HG02610 (cell line): ENCODE data around the gene MED13L.
"Not testable (repeated sequence)": the region's sequence is repeated elsewhere in the genome, so short reads cannot be mapped to it uniquely, and the experiment has no call there.

Experiments
- ATAC-seq: cut with Tn5 transposase; IDR thresholded peaks from one replicate; pipeline ENCODE4 v1.9.1; 2021; ENCODE audit warnings: mild to moderate bottlenecking, moderate library complexity; ENCODE audit not compliant: unreplicated experiment

Gene MED13L

DNA sequence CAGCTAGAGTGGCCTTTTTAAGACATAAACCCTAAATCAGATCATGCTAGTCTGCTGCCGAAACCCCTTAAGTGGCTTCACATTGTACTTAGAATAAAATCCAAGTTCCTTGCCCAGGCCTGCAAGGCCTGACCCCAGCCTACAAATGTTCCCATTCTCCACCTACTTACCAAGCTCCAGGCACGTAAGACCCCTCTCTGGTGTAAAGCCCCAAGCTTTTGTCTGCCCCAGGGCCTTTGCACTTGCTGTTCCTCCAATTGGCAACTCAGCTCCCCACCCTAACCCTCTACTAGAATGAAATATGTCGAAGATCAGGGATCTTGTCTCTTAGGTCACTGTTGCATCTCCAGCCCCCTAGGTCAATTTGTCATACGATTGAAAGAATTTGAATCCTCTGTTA lies 27.1 kb upstream of the MED13L start:
- no peak for ATAC-seq

DNA sequence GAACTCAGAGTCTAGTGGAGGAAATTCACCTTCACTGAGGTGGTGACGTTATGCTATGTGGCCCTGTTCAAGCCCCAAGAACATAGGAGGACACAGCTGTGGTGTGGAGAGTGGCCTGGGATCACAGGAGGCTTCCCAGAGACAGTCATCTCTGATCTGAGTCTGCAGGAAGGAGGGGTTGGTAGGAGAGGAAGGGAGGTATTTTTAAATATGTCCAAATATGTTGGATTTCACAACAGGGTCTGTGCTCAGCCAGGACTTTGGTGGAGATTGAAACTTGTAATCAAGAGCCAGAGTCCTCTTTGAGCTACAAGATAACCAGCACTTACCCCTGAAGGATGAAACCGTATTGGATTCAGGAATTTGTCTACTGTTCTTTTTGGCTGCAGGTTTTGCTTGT lies 26.4 kb upstream of the MED13L start:
- no peak for ATAC-seq

DNA sequence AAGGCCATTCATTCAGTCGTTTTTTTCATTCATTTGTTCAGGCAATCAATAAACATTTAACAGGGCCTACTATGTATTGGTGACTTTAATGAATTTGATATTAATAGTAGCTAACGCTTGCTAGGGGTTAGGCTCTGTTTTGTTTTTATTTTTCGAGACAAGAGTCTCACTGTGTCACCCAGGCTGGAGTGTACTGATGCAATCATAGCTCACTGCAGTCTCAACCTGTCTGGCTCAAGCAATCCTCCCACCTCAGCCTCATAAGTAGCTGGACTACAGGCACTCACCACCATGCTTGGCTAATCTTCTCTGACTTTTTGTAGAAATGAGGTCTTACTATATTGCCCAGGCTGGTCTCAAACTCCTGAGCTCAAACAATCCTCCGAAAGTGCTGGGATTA lies 25.6 kb upstream of the MED13L start:
- ATAC-seq, result no peak

DNA sequence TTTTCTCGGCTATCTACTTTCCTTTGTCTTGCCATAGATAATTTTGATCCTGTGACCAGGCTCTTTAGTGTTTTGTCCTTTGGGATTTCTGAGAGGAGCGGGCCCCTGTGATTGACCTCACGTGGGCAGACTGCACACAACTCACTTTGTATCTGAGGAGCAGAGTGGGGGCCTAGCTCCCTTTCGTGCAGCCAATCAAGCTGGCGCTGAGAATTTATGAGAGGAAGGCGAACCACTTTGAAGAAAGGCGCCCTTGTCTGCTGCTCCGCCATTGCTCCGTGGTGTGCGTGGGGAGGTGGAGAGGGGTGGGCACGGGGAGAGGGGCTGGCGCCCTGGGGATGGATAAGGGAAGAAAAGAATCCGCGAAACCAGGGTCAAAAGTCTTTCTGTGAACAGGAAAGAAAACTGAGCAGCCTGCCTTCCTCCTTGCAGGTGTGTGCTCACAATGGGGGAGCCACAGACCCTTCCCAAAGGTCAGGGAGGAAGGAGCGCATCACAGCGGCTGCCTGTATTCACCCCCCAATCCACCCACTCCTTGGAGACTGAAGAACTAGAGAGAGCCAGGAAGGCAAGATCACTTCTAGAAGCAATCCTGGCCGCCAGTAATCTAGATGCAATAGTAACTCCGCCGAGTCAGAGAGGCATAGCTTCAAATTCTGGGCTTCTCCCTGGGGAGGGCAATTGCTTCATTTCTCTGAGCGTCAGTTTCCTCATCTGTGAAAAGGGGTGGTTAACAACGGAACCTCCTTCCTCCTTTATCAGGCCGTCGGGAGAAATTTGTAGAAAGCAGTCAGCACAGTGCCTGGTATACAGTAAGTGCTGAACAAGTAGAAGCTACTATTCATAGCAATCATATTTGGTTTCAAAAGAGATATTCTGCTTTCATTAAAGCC lies 24.9 kb upstream of the MED13L start:
- no peak for ATAC-seq

DNA sequence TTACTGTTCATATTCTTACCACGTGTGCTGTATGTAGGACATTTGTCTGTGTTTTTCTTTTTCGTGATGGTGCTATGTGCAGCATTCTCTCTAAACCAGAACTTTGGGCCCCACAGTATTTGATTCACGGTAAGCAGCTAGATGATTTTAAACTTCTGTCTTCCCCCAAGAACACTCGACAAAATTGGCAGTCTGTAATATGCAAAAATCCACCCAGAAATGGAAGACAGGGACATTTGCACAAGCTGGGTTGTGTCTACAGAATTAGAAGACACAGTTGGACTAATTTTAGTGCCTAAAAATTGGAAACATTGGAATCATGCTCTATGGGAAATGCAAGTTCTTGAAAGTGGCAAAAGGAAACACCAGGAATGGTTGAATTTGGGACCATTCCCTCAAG lies 24.1 kb upstream of the MED13L start:
- ATAC-seq, result no peak

DNA sequence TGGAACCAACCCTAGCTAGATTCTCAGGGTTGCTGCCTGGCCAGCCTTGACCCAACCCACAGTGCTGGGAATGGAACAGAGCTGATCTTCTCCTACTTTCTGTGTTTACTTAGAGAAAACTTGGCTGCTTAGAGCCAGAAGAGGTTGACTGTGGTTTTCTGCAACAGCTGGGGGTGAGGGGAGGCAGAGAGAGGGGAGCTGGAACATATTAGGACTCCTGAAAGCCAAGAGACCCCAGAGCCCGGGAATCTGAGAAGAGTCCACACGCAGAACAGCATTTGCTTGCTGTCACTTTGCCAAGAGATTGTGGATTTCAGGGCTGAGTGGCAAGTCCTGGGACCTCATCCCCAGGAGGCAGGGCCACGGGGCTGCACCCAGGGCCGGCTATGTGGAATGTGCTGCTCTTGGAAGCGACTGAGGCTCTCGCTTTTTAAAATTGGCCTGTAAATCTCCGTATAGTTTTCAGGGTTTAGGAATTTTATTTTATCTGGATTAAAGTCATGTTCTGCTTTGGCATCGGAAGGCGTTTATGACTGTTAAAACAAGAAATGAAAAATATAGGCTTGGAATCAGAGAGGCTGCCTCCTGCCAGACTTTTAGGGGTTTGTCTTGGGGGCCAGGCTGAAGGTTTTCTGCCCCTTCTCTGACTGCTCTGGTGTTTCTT lies 22.3 kb upstream of the MED13L start:
- ATAC-seq, result no peak

DNA sequence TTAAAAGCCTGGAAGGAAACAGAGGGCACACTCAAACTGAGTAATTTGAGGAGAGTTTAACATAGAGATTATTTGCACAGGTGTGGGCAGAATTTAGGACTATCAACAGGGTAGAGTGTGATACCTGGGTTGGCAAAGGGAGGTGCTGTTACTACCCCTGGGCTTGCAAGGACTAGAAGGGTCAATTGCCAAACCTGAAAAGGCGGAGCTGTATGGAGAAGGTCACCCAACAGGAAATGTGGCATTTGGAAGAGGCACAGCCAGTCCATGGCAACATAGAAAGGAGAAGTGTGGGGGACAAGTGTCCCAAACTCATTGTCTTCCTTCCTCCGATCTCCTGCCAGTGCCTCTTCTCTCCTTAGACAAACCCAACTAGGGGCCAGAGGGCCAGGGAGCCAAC lies 21.6 kb upstream of the MED13L start:
- no peak for ATAC-seq

DNA sequence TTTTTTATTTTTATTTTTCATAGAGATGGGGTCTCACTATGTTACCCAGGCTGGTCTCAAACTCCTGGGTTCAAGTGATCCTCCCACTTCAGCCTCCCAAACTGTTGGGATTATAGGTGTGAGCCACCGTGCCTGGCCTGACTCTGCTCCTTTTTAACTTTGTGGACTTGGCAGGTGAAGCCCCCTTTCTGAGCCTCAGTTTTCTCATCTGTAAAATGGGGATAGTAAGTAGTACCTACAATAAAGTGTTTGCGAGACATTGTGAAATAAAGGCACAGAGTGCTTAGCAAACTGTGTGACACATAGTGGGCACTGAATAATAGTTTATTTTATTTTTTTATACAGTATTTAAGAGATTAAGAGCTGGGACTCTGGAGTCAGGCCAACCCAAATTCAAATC lies 21.1 kb upstream of the MED13L start:
- no peak for ATAC-seq

DNA sequence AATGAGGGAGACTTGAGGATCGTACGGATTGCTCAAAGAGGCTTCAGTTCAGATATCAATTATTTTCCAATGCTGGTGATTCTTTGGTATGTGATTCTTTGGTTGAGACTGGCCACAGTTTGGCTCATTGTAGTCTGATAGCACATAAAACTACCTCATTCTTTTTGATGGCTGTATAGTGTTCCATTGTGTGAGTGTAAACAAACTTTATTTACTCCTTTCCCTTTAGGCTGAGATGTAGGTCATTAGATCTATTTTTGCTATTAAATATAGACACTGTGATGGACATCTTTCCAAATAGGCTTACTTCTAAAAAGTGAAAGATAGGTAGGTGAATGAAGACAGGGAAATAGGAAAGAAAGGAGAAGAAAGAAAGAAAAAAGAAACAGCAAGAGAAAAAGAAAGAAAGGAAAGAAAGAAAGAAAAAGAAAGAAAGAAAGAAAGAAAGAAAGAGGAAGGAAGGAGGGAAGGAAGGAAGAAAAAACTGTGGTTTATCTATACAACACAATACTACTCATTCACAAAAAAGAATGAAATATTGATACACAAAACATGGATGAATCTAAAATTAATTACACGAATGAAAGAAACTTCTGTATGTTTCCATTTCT lies 19.8 kb upstream of the MED13L start:
- no peak for ATAC-seq

DNA sequence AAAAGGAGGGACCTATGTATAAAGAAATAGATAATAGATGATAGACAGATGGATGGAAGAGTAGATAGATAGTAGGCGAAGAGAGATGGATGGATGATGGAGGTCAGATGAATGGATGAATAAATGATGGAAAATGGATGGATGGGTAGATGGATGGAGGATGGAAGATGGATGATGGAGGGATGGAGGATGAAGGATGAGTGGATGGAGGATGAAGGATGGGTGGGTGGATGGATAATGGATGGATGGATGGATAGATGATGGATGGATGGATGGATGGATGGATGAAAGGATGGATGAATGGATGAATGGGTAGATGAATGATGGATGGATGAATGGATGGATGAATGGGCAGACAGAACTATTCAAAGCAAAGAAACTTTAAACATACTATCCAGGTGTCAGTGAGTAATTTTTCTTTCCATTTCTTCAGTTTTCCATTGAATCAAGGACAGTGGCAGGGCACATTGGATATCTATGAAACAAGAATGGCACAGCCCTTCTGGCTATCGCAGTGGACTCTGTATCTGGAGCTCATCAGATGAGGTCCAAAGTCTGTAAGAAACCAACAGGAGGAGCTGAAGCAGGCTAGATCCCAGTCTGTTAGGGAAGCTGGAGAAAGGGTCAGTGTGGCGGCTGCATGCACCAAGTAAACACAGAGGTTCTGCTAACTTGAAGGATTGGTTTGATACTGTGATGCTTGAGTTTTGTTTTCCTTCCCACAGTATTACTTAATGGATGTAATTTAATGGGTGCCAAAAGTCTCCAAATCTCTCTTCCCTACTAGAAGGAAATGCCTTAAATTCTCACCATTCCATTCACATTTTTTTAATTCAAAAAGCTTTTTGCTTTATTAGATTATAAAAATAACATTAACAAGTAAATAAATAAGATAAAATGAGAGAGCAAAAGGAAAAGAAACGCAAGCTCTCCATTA lies 18.1 kb upstream of the MED13L start:
- no peak for ATAC-seq

DNA sequence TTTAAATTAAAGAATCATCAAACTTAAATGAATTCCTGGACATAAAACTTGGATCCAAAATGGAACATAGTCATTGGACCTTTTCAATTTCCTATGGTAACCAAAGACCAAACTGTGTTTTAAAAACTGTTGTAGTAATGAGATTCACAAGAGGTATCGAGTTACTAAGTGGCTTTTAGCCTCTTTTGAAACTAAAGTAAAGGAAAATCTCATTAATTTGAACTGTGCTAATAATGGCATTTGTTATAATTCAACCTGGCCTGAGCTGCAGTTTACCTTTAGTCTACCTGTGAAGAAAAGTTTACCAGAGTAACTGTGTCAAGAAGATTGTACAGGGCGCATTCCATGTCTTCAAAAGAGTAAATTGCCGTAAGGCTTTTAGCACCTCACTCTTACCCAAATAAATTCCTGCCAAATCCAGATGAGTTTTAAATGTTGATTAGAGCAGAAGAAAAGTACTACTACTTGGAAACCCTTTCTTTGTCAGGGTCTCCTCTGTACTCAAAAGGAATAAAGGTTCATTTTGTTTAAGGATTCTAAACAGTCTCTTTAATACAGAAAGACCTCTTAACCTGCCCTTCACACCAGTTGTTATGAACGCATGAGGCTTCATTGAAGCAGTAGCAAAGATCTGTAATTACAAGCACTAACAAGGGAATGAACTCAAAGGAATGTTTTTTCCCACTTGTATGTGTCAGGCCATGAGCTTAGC lies 17.1 kb upstream of the MED13L start:
- ATAC-seq, result no peak

DNA sequence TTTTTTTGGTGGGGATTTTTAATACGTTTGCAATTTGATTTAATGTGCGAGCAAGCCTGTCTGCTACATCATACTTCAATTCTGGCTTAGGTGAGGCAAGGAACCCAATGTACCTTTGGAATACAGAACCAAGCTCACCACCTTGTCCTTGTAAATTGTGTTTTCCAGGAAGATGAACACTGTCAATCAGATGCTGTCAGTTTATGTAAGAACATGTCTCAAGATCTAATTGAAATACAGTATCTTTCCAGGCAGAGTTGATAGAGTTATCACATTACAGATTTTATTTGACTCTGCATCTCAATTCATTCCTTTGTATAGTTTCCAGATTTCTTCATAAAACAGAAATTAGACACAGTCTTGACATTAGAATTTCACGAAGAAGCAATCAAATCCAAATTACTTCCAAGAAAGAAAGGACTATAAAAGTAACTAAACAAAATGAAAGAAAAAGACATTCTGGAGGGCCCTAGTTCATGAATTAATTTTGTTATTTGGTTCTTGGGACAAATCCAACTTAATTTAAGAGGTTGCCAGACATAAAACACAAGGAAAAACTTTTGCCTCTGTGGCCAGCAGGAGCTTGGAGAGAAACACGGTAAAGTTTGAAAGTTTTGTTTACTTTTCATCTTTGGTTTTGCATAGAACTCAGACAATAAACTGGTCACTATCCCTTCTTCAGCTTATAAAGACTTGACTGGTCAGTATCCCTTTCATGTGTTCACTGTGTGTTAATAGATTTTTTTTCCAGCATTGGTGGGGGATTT lies 16.4 kb upstream of the MED13L start:
- ATAC-seq, result no peak

DNA sequence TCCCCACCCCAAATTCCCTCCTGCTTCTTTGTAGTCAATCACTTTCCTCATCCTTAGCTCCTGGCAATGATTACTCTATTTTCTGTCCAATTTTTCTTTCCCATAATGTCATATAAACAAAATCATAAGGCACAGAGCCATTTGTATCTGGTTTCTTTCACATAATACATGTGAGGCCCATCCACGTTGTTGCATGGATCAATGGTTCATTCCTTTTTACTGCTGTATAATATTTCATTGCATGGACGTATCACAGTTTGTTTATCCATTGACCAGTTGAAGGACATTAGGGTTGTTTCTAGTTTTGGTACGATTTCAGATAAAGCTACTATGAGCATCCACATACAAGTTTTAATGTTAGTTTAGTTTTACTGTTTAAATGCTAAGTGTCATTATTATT lies 13.7 kb upstream of the MED13L start:
- ATAC-seq, result no peak

DNA sequence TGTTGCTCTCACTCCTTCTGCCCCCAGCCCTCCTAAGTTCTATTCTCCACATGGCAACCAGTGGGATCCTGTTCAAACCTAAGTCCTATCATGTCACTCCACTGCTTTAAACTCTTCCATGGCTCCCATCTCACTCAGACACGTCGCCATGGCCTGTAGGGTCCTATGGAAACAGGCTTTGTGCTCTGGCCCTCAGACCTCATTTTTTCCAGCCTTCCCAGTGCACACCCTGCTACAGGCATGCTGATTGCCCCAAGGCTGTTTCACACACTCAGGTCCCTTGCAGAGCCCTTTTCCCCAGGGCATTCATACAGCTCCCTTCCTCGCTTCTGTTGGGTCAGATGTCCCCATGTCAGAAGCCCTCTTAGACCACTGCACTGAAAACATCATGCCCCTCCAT lies 11.2 kb upstream of the MED13L start:
- ATAC-seq, result no peak

DNA sequence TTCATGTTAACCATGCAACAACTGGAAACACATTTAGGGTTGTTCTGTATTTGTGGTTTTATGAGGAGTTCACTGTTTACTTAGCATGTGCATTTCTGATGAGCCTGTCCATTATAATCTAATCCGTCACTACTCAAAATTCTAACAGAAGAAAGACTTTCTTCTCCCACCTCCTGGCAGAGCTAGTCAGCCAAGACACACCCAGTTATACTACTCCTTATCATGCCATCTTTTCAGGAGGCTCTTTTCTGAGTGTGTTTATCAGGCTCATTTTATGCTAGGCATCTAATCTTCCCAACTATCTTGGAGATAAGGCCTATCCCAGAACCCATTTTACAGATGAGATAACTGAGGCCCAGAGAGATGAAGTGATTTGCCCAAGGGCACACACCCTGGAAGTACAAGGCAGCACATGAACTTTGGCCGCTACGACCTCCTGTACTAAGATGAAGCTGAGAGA lies 10.4 kb upstream of the MED13L start:
- ATAC-seq, result no peak

DNA sequence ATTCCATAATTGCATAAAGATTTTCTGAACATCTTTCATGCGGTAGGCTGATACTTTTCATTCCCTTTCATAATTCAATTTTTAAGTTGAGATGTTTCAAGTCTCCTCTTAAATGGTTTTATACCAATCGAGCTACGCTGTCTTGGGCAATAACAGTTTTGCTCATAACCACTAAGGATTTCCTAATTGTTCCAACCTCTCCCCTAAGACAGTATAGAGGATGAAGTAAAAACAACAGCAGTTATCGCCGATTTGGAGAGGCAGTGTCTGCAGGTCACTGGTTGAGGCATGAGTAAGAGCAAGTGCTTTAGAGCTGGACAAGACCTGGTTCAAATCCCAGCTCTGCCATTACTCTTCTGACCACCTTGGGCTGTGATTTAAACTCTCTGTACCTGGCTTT lies 6.9 kb upstream of the MED13L start:
- ATAC-seq, result no peak

DNA sequence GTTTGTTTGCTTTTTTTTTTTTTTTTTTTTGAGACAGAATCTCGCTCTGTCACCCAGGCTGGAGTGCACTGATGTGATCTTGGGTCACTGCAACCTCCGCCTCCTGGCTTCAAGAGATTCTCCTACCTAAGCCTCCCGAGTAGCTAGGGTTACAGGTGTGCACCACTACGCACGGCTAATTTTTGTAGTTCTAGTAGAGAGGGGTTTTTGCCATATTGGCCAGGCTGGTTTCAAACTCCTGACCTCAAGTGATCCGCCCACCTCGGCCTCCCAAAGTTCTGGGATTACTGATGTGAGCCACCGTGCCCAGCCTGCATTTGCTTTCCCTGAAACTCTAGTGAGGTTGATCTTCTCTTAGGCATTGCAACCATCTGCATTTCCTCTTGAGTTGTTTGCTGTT lies 6.4 kb upstream of the MED13L start:
- ATAC-seq, result not testable (repeated sequence)

DNA sequence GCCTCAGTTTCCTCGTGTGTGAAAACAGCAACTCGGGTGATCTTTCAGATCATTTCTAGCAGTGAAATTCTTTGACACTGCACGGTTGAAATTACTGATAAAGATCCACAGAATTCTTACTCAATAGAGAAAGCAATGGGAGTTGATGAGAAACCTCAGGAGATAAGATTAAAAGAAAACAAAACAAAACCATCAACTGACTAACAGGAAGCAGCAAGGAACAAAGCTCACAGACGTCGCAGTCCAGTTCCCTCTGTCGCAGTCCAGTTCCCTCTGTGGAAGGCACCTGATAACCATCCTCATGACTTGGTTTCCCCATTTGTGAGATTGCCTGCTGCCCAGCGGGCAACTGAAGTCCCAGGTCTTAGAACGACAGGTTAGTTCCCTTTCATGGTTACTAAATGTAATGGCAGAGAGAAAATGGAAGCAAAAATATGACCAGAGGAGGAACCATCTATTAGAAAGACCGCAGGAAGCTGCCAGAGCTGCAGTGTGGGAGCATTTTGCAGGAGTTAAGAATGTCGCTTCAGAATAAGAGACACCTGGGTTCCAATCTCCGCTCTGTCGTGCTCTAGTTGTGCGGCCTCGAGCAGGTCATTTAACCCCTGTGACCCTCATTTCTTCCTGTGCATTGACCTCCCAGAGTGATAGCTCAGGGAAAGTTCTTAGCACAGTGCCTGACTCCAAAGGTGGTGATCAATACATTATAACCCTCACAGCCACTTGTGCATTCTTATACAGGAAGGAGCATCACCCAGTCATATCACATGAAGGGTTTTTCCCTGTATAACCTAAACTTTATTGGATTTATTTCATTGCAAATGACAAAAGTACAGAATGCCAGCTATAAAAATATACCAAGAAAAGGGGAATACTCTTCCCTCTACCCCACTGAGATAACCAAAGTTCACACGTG lies 5.1 kb upstream of the MED13L start:
- ATAC-seq, result no peak
